Ascending aorta (tissue), 2 donors: ENCODE data around the gene MS4A6E. TPM values are rescaled to one million over a fixed set of nuclear protein-coding genes. Genes with fewer than 3 reads are reported as not detected.
"Not testable (repeated sequence)": the region's sequence is repeated elsewhere in the genome, so short reads cannot be mapped to it uniquely, and the experiment has no call there.

Experiments
- DNase-seq, 2 donors: peaks; one replicate each; pipeline ENCODE4 v3.0.0-alpha.2; 2019; ENCODE audit warnings: low spot score in 2 of 2
- H3K27ac ChIP-seq, 2 donors: fragments of 200-600 bp; sonication (generic); one replicate each; pipeline ENCODE4 v1.5.1; 2016 to 2017; ENCODE audit warnings: mild to moderate bottlenecking in 1 of 2
- H3K27me3 ChIP-seq: fragments of 200-600 bp; sonication (generic); one replicate; pipeline ENCODE4 v1.5.1; 2017
- H3K36me3 ChIP-seq, 2 donors: fragments of 200-600 bp; sonication (generic); one replicate each; pipeline ENCODE4 v1.5.1; 2016
- H3K4me1 ChIP-seq, 2 donors: fragments of 200-600 bp; sonication (generic); one replicate each; pipeline ENCODE4 v1.5.1; 2016 to 2017; ENCODE audit warnings: mild to moderate bottlenecking in 1 of 2
- H3K4me3 ChIP-seq, 2 donors: fragments of 200-600 bp; sonication (generic); one replicate each; pipeline ENCODE4 v1.5.1; 2016 to 2017; ENCODE audit warnings: mild to moderate bottlenecking in 1 of 2
- H3K9me3 ChIP-seq, 2 donors: fragments of 200-600 bp; sonication (generic); one replicate each; pipeline ENCODE4 v1.5.1; 2016
- CTCF ChIP-seq, 3 experiments: fragments of 200-600 bp in 2 of 3; fragments of 450-650 bp in 1 of 3; sonication (generic) in 2 of 3; IDR thresholded peaks; one replicate each; pipeline ENCODE4 v1.5.1; 2016 to 2019; ENCODE audit warnings: antibody characterized with exemption in 3 of 3, mild to moderate bottlenecking in 1 of 3, moderate library complexity in 1 of 3
- intact Hi-C: fragments of 100-400 bp; cut with DNase I; formaldehyde crosslinking; loops from one replicate; pipeline ENCODE4 v1.15.1; 2023
- total RNA-seq: library from RNA; depleted of rRNA; stranded (reverse); fragments of >200 nt; gene quantifications from one replicate; pipeline ENCODE4 v1.1.0, GENCODE V29; 2016

The MS4A6E gene
- total RNA-seq, 1 donor from 2014 or later, result not detected

GRCh38 chr11:60292145-60292544, 34.9 kb upstream of the MS4A6E start:
- DNase-seq, result no peak
- Histone ChIP-seq H3K27me3 (no peaks in the 10 kb centered on the region), H3K9me3 (no peaks in the 10 kb centered on the region), H3K4me1 (no peaks in the 10 kb centered on the region), H3K27ac (no peak overlapping the region), H3K36me3 (no peaks in the 10 kb centered on the region), H3K4me3 (no peak overlapping the region)
- TF ChIP-seq CTCF (IDR thresholded peaks at IDR 0.05), result no peak
- intact Hi-C loops, result no loop called here

- Histone ChIP-seq H3K27ac (no peak overlapping the region), H3K4me1 (no peaks in the 10 kb centered on the region), H3K27me3 (no peaks in the 10 kb centered on the region), H3K4me3 (no peak overlapping the region), H3K9me3 (no peaks in the 10 kb centered on the region), H3K36me3 (no peaks in the 10 kb centered on the region)
- DNase-seq, result no peak
- intact Hi-C loops, result no loop called here
- no peak for TF ChIP-seq CTCF (IDR thresholded peaks at IDR 0.05)
These were observed 25.9 kb upstream of the MS4A6E start for GRCh38 chr11:60301178-60301577.

- H3K4me3 ChIP-seq, H3K9me3 ChIP-seq, H3K27ac ChIP-seq, intact Hi-C loops, DNase-seq, H3K4me1 ChIP-seq, H3K36me3 ChIP-seq, H3K27me3 ChIP-seq: not testable (repeated sequence)
These were observed 25.2 kb upstream of the MS4A6E start for GRCh38 chr11:60301884-60302283.

GRCh38 chr11:60303661-60304060, 23.4 kb upstream of the MS4A6E start:
- H3K9me3 ChIP-seq, result no peaks in the 10 kb centered on the region
- H3K27ac ChIP-seq, result no peak overlapping the region
- no peak for TF ChIP-seq CTCF (IDR thresholded peaks at IDR 0.05)
- no peaks in the 10 kb centered on the region for H3K4me1 ChIP-seq
- intact Hi-C loops, result no loop called here
- no peaks in the 10 kb centered on the region for H3K36me3 ChIP-seq
- no peaks in the 10 kb centered on the region for H3K27me3 ChIP-seq
- H3K4me3 ChIP-seq, result no peak overlapping the region
- no peak for DNase-seq

GRCh38 chr11:60305906-60306619, 21.0 kb upstream of the MS4A6E start:
- Histone ChIP-seq H3K36me3 (no peaks in the 10 kb centered on the region), H3K4me1 (no peaks in the 10 kb centered on the region), H3K27me3 (no peaks in the 10 kb centered on the region), H3K9me3 (no peaks in the 10 kb centered on the region), H3K4me3 (no peak overlapping the region), H3K27ac (no peak overlapping the region)
- TF ChIP-seq CTCF (IDR thresholded peaks at IDR 0.05), result no peak
- no peak for DNase-seq
- intact Hi-C loops, result no loop called here

GRCh38 chr11:60307507-60308195, 19.4 kb upstream of the MS4A6E start:
- Histone ChIP-seq H3K4me1 (no peaks in the 10 kb centered on the region), H3K36me3 (no peaks in the 10 kb centered on the region), H3K27me3 (no peaks in the 10 kb centered on the region), H3K27ac (no peak overlapping the region), H3K9me3 (no peaks in the 10 kb centered on the region), H3K4me3 (no peak overlapping the region)
- DNase-seq, result no peak
- no peak for TF ChIP-seq CTCF (IDR thresholded peaks at IDR 0.05)
- intact Hi-C loops, result no loop called here
